ENCODE measurements around the gene SLC35D2. TPM values are rescaled to one million over a fixed set of nuclear protein-coding genes. Genes with fewer than 3 reads are reported as not detected.

Gene SLC35D2
- total RNA-seq, 4 donors from 2014 or later: 35.4 to 91.3 (median 72.7) TPM

DNA sequence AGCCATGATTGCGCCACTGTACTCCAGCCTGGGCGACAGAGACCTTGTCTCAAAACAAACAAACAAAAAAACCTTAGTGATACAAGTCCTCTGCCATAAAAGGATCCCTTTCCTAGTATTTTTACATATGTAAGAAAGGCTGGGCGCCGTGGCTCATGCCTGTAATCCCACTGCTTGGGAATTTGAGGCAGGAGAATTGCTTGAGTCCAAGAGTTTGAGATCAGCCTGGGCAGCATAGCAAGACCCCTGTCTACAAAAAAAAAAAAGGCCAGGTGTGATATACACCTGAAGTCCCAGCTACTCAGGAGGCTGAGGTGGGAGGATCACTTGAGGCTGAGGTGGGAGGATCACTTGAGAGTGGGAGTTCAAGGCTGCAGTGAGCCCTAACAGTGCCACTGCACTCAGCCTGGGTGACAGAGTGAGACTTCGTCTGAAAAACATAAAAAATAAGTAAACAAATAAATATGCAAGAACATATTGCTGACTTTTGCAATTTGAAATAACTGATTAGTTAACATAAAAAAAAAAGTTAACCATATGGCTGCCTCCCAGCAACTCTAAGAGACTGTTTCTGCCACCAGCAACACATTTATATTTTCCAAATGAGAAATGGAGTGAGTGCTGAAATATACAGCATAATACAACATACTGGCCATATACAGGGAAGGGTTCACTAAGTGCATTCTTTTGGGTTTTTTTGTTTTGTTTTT, 27.8 kb upstream of the SLC35D2 start:
- Histone ChIP-seq H3K27me3 (no peaks in the 10 kb centered on the region), H3K36me3 (no peaks in the 10 kb centered on the region), H3K4me3 (no peak overlapping the region), H3K4me1 (peaks cover 0 to 23% (median 8%) of the 10 kb centered on the region in 4 donors), H3K9me3 (no peaks in the 10 kb centered on the region), H3K27ac (no peak overlapping the region)
- 78 to 85% methylated on average over 3 to 5 of the region's 5 CpGs for WGBS, 2 donors (ENCODE audit: low coverage in 1 of 2)
- intact Hi-C loops (cut with DNase I; ENCODE audit: low total_unique reads) (loop anchor here (10.0 kb wide), 1 partner anchor 244 kb away; the partner anchor contains the start of gene PRXL2C), in situ Hi-C loops (cut with MboI; ENCODE audit: low pct_ligation_motif_present in 1 of 4, low pct_unique_long_range_greater_than_20kb in 1 of 4, low sequenced_read_pairs in 3 of 4) (no loop called here)
- no peak for DNase-seq
- TF ChIP-seq, protein P1, sequence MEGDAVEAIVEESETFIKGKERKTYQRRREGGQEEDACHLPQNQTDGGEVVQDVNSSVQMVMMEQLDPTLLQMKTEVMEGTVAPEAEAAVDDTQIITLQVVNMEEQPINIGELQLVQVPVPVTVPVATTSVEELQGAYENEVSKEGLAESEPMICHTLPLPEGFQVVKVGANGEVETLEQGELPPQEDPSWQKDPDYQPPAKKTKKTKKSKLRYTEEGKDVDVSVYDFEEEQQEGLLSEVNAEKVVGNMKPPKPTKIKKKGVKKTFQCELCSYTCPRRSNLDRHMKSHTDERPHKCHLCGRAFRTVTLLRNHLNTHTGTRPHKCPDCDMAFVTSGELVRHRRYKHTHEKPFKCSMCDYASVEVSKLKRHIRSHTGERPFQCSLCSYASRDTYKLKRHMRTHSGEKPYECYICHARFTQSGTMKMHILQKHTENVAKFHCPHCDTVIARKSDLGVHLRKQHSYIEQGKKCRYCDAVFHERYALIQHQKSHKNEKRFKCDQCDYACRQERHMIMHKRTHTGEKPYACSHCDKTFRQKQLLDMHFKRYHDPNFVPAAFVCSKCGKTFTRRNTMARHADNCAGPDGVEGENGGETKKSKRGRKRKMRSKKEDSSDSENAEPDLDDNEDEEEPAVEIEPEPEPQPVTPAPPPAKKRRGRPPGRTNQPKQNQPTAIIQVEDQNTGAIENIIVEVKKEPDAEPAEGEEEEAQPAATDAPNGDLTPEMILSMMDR (IDR thresholded peaks at IDR 0.05): no peak
- no peak for TF ChIP-seq POLR2AphosphoS5 (IDR thresholded peaks at IDR 0.05)
- no peak for TF ChIP-seq EP300 (IDR thresholded peaks at IDR 0.05; ENCODE audit: low read depth)
- no peak for TF ChIP-seq POLR2A (IDR thresholded peaks at IDR 0.05)

DNA sequence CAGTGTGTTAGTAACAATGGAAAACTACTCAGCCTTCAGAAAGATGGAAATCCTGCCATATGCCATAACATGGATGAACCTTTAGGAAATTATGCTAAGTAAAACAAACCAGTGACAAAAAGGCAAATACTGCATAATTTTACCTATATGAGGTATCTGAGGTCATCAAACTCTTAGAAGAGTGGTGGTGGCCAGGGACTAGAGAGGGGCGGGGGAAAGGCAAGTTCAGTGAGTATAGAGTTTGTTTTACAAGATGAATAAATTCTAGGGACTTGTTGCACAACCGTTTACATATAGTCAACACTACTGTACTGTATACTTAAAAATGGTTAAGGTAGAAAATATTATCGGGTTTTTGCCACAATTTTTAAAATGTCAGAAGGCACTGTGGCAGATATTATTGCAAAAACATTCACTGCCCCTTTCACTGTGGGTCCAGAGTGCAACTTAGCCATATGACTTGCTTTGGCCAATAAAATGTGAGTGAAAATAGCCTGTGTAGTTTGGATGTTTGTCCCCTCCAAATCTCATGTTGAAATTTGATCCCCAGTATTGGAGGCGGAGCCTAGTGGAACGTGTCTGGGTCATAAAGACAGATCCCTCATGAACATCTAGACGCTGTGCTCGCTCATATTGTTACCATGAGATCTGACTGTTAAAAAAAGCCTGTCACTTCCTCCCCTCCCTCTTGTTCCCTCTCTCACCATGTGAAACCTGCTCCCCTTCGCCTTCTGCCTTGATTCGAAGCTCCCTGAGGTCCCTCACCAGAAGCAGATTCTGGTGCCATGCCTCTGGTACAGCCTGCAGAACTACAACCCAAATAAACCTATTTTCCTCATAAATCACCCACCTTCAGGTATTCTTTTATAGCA, 25.1 kb upstream of the SLC35D2 start:
- no peak for DNase-seq
- TF ChIP-seq EP300 (IDR thresholded peaks at IDR 0.05; ENCODE audit: low read depth) (no peak), POLR2A (IDR thresholded peaks at IDR 0.05) (no peak), POLR2AphosphoS5 (IDR thresholded peaks at IDR 0.05) (no peak)
- TF ChIP-seq, protein P1 (IDR thresholded peaks at IDR 0.05): no peak
- H3K4me3 ChIP-seq: no peak overlapping the region
- no peaks in the 10 kb centered on the region for H3K27me3 ChIP-seq
- peaks cover 0 to 14% (median 2%) of the 10 kb centered on the region in 4 donors for H3K4me1 ChIP-seq
- intact Hi-C loops (cut with DNase I; ENCODE audit: low total_unique reads) (no loop called here), in situ Hi-C loops (cut with MboI; ENCODE audit: low pct_ligation_motif_present in 1 of 4, low pct_unique_long_range_greater_than_20kb in 1 of 4, low sequenced_read_pairs in 3 of 4) (no loop called here)
- no peaks in the 10 kb centered on the region for H3K9me3 ChIP-seq
- no peaks in the 10 kb centered on the region for H3K36me3 ChIP-seq
- no peak overlapping the region for H3K27ac ChIP-seq
- WGBS, 2 donors (ENCODE audit: low coverage in 1 of 2): 72 to 73% methylated on average over 5 to 9 of the region's 9 CpGs

DNA sequence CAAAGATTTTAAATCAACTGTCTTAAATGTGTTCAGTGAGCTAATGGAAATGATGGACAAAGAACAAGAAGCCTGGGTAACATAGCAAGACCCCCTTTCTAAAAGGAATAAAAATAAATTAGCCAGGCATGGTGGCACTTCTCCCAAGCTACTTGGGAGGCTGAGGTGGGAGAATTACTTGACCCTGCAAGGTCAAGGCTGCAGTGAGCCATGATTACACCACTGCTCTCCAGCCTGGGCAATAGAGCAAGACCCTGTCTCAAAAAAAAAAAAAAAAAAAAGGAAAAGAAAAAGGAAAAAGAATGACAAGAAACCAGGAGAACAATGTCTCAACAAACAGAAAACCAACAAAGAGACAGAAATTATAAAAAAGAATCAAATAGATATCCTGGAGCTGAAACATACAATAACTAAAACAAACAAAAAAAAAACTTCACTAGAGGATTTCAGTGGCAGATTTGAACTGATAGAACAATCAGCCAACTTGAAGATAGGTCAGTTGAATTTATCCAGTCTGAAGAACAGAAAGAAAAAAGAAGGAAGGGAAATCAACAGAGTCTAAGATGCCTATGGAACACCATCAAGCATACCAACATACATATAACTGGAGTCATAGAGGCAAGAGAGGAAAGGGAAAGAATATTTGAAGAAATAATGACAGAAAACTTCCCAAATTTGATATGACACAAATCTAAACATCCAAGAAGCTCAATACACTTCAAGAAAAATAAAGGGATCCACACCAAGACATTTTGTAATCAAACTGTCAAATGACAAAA, 16.8 kb upstream of the SLC35D2 start:
- in situ Hi-C loops (cut with MboI; ENCODE audit: low pct_ligation_motif_present in 1 of 4, low pct_unique_long_range_greater_than_20kb in 1 of 4, low sequenced_read_pairs in 3 of 4): no loop called here
- no peak overlapping the region for H3K4me3 ChIP-seq
- intact Hi-C loops (cut with DNase I; ENCODE audit: low total_unique reads): no loop called here

More for the DNA sequence above, 16.8 kb upstream of the SLC35D2 start:
- no peaks in the 10 kb centered on the region for H3K36me3 ChIP-seq
- no peak for DNase-seq
- H3K27me3 ChIP-seq: no peaks in the 10 kb centered on the region
- H3K9me3 ChIP-seq: no peaks in the 10 kb centered on the region
- no peaks in the 10 kb centered on the region for H3K4me1 ChIP-seq
- H3K27ac ChIP-seq: no peak overlapping the region
- TF ChIP-seq POLR2A (IDR thresholded peaks at IDR 0.05): no peak
- TF ChIP-seq, protein P1 (IDR thresholded peaks at IDR 0.05): no peak
- TF ChIP-seq POLR2AphosphoS5 (IDR thresholded peaks at IDR 0.05): no peak
- no peak for TF ChIP-seq EP300 (IDR thresholded peaks at IDR 0.05; ENCODE audit: low read depth)
